Measurements from ENCODE around the gene STRBP. TPM values are rescaled to one million over a fixed set of nuclear protein-coding genes. Genes with fewer than 3 reads are reported as not detected.

Gene STRBP
- total RNA-seq, 2 experiments from 2014 or later: 31.6 to 34.8 TPM

DNA sequence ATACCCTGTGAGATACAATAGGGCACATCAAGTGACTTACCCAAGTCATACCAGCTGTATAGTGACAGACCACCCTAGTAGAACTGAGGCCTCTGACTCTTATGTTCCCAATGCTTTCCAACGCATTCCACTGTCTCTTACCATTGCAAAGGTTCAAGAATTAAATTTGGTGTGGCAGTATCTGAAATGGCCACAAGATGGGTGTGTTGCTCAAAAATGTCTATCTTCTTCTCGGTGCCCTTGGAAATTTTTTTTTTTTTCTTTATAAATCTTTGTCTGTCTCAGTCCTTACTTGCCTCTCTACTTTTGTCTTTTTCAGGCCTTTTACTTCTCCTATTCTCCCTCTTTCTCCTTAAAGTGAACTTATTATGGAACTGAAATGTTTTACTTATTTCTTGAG is 186.6 kb downstream of the STRBP start:
- H3K27me3 Mint-ChIP-seq: no peaks in the 10 kb centered on the region
- H3K9me3 Mint-ChIP-seq (ENCODE audit: low read depth): no peaks in the 10 kb centered on the region
- DNase-seq (peak; percentile 34), ATAC-seq (peak; percentile 39)
- intact Hi-C loops (cut with DNase I, micrococcal nuclease): loop anchor here (1.0 to 5.0 kb wide), 3 partner anchors 145 to 268 kb away; no protein-coding TSS in a partner anchor
- H3K27ac Mint-ChIP-seq: no peak overlapping the region
- no peak overlapping the region for H3K4me3 Mint-ChIP-seq
- H3K36me3 Mint-ChIP-seq (ENCODE audit: low read depth): peaks cover 22% of the 10 kb centered on the region
- POLR2A ChIA-PET: no interaction called here
- CTCF ChIA-PET: interaction anchor here (0.6 to 4.2 kb wide), 9 partner anchors 9 to 278 kb away, joined by 3 to 31 read pairs (median 4); no protein-coding TSS in a partner anchor
- H3K4me1 Mint-ChIP-seq: peaks cover 3% of the 10 kb centered on the region

- Mint-ChIP-seq H3K4me1 (peaks cover 3% of the 10 kb centered on the region), H3K9me3 (ENCODE audit: low read depth) (no peaks in the 10 kb centered on the region), H3K27ac (no peak overlapping the region), H3K4me3 (no peak overlapping the region), H3K27me3 (no peaks in the 10 kb centered on the region), H3K36me3 (ENCODE audit: low read depth) (peaks cover 22% of the 10 kb centered on the region)
- intact Hi-C loops (cut with DNase I, micrococcal nuclease): loop anchor here in 1 of 2 experiments (5.0 kb wide), 1 partner anchor 147 kb away; no protein-coding TSS in a partner anchor
- ATAC-seq (no peak), DNase-seq (no peak)
- POLR2A ChIA-PET: no interaction called here
- CTCF ChIA-PET: interaction anchor here (0.5 to 4.2 kb wide), 6 partner anchors 12 to 279 kb away, joined by 3 to 31 read pairs (median 3); no protein-coding TSS in a partner anchor
Observed at GRCh38 chr9:123080444-123080843, 187.9 kb downstream of the STRBP start.

DNA sequence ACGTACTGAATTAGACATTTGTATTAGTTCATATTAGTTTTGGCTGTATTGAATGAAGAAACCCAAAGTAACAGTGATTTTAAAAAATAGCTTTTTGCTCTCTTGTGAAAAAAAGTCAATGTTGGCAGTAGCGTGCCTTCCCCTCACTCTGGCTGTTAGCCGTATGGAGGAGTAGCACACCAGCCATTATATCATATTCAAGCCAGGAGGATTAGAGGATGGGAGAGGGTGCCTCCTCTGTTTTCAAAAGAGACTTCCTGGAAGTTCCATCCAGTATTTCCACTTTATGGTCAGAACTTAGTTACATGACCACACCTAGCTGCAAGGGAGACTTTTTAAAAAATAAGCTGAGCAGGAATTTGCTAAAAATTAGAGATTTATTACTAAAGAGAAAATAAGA is 193.8 kb downstream of the STRBP start:
- intact Hi-C loops (cut with DNase I, micrococcal nuclease): no loop called here
- H3K27ac Mint-ChIP-seq: no peak overlapping the region
- no peak overlapping the region for H3K4me3 Mint-ChIP-seq
- ChIA-PET CTCF (interaction anchor here (1.3 to 2.0 kb wide), 4 partner anchors 8 to 275 kb away, joined by 3 to 9 read pairs (median 4); no protein-coding TSS in a partner anchor), POLR2A (no interaction called here)
- ATAC-seq (no peak), DNase-seq (no peak)
- H3K9me3 Mint-ChIP-seq (ENCODE audit: low read depth): no peaks in the 10 kb centered on the region
- H3K4me1 Mint-ChIP-seq: peaks cover 9% of the 10 kb centered on the region
- H3K36me3 Mint-ChIP-seq (ENCODE audit: low read depth): peaks cover 8% of the 10 kb centered on the region
- no peaks in the 10 kb centered on the region for H3K27me3 Mint-ChIP-seq

DNA sequence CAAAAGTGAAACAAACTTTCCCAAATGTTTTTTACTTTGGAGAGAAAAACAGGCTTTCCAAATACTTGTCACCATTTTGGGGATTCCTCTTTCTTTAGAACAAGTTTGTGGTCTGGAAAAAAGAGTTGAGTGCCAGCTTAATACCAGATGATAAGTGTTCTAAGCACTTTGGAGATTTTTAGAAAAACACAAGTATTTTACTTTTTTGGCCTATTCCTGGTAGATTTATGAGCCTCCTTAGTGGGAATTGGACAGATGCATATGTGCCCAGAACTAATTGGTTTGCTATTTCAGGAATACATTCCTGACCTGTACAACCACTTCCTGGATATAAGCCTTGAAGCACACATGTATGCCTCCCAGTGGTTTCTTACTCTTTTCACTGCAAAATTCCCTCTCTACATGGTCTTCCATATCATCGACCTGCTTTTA is 194.4 kb downstream of the STRBP start:
- Mint-ChIP-seq H3K4me3 (no peak overlapping the region), H3K9me3 (ENCODE audit: low read depth) (no peaks in the 10 kb centered on the region), H3K27ac (no peak overlapping the region), H3K4me1 (peaks cover 12% of the 10 kb centered on the region), H3K27me3 (no peaks in the 10 kb centered on the region), H3K36me3 (ENCODE audit: low read depth) (peaks cover 6% of the 10 kb centered on the region)
- ChIA-PET POLR2A (no interaction called here), CTCF (interaction anchor here (2.0 kb wide), 1 partner anchor 276 kb away, joined by 9 read pairs; no protein-coding TSS in a partner anchor)
- intact Hi-C loops (cut with DNase I, micrococcal nuclease): no loop called here
- no peak for DNase-seq
- no peak for ATAC-seq

- CTCF ChIA-PET: interaction anchor here (0.5 to 2.0 kb wide), 3 partner anchors 24 to 277 kb away, joined by 3 to 9 read pairs (median 4); no protein-coding TSS in a partner anchor
- ATAC-seq: no peak
- POLR2A ChIA-PET: no interaction called here
Observed at GRCh38 chr9:123073441-123073840, 194.9 kb downstream of the STRBP start.

DNA sequence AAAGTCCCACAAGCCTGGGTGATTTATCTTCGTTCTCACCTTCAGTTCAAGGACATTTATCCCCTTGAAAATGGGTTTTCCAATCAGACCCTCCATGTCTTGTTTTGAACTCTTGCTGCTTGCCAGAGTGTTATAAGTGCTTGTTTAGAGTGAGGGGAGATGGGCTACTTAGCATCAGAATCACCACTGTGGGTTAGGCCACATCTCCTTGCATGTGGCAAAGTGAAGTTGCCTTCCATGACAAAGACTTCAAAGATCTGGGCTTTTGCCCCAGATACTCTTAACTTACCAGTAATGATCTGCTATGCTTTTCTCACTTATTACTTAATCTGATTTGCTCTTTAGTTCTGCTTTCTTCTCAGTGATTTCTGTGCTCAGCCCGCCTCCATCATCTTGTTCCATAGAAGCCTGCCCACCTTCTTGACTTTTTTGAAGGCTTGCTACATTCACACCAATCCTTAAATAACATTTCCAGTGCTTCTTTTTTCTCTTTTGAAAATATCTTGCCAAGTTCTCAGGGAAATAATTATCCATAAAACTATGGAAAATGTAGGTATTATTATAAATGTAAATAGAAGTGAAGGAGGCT is 195.9 kb downstream of the STRBP start:
- POLR2A ChIA-PET: no interaction called here
- Mint-ChIP-seq H3K27me3 (no peaks in the 10 kb centered on the region), H3K27ac (no peak overlapping the region), H3K4me1 (peaks cover 14% of the 10 kb centered on the region), H3K9me3 (ENCODE audit: low read depth) (no peaks in the 10 kb centered on the region), H3K4me3 (no peak overlapping the region), H3K36me3 (ENCODE audit: low read depth) (peaks cover 8% of the 10 kb centered on the region)
- CTCF ChIA-PET: interaction anchor here (0.9 kb wide), 1 partner anchor 23 kb away, joined by 3 read pairs; no protein-coding TSS in a partner anchor
- intact Hi-C loops (cut with DNase I, micrococcal nuclease): no loop called here
- DNase-seq: no peak
- no peak for ATAC-seq

More at GRCh38 chr9:123073441-123073840, 194.9 kb downstream of the STRBP start:
- H3K27me3 Mint-ChIP-seq: no peaks in the 10 kb centered on the region
- no peak overlapping the region for H3K27ac Mint-ChIP-seq
- DNase-seq: no peak
- no peaks in the 10 kb centered on the region for H3K9me3 Mint-ChIP-seq (ENCODE audit: low read depth)
- H3K36me3 Mint-ChIP-seq (ENCODE audit: low read depth): peaks cover 6% of the 10 kb centered on the region
- intact Hi-C loops (cut with DNase I, micrococcal nuclease): no loop called here
- no peak overlapping the region for H3K4me3 Mint-ChIP-seq
- H3K4me1 Mint-ChIP-seq: peaks cover 14% of the 10 kb centered on the region

Other genes with a start within 250 kb of the STRBP start
- gene GPR21, start 234.9 kb downstream of the STRBP start, total RNA-seq: 1 to 10 TPM in 1 of 2 experiments, under 1 TPM in 1; 0.78 to 1.0 TPM
- gene CRB2, start 87.6 kb upstream of the STRBP start, total RNA-seq: not detected

Data from activated CD4-positive, alpha-beta T cell treated with anti-CD3 and anti-CD28 coated beads for 36 hours (primary cell).